Activated CD8-positive, alpha-beta memory T cell treated with anti-CD3 and anti-CD28 coated beads for 4 hours (primary cell): ENCODE measurements around the gene SRPRB.

Experiments
- DNase-seq, 2 donors: peaks; one replicate each; pipeline ENCODE4 v3.0.0-alpha.2; 2020; ENCODE audit warnings: low read depth in 2 of 2

SRPRB gene

DNA sequence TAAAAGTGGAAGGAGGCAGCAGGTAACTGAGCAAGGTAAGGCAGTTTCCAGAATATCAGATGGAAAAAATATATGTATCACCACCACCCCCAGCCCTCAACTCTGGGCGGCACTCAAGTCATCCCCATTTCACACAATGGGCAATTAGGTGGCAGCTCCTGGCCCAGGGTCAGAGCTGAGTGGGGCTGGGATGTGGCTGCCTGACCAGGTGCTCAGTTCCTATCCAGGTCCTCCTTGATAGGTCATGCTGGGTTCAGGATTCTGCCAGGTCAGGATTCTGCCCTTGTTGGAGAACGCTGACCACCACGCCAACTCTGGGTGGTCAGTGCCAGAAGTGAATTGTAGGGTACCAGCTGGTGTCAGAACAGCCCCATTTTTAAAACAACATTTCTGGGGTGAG is 60.5 kb downstream of the SRPRB start:
- DNase-seq = no peak

DNA sequence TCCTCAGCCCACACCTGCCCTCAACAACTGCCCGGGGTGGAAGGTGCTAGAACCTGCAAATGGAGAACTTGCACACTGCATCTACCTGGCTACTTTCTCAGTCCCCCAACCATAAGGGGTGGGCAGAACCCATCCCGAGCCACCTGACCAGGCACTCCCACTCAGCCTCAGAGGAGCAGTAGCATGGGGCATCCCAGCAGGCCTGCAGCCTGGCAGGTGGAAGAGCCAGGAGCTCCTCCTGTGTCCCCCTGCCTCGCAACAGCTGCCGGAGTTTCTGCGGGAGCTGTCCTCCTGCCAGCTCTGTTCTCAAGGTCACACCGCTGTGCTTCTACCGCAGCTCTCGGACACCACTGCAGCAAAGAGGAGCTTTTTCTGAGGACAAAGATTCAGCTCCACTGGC is 62.6 kb downstream of the SRPRB start:
- no peak for DNase-seq

DNA sequence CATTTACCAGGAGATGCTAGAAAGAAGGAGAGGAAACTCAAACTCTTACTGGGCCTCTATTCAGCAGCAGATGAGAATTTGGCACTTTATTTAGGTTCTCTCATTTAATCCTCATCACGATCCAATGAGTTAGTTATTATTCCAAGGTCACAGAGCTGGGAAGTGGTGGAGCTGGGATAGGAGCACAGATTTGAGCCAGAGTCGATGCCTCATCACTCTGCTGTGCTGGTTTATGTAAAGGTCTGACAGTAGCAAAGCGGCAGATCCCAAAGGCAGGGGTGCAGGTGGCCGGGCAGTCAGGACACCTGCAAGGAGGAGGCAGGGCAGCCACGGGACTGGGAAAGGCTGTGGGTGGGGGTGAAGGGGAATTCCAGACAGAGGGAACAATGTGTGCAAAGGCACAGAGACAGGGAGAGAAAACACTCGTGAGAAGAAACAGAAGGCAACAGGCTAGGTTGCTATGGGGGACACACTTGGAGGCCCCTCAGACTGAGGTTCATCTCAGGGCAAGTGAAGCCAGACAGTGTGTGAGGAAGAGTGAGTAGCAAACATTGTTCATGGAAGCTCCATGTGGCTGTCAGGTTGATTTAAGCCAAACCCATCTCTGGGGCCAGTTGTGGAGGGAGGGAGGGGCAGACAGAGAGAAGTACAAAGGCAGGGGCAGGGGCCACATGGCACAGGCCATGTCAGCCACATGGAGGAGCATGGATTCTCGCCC is 63.3 kb downstream of the SRPRB start:
- no peak for DNase-seq

DNA sequence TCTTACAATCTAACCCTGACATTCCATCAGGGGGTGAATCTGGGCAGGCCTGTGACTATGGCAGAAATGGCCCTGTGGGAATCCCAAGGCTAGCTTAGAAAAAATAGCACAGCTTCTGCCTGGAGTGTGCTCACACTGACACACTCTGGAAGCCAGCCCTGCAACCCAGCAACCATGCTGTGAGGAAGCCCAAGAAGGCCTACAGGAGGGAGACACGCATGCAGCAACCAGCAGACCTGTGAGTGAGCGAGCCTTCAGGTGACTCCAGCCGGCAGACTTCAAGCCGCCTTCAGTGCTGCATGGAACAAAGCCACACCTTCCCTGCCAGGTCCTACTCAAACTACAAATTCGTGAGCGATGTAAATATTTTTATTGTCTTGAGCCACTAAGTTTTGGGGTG is 64.0 kb downstream of the SRPRB start:
- no peak for DNase-seq

DNA sequence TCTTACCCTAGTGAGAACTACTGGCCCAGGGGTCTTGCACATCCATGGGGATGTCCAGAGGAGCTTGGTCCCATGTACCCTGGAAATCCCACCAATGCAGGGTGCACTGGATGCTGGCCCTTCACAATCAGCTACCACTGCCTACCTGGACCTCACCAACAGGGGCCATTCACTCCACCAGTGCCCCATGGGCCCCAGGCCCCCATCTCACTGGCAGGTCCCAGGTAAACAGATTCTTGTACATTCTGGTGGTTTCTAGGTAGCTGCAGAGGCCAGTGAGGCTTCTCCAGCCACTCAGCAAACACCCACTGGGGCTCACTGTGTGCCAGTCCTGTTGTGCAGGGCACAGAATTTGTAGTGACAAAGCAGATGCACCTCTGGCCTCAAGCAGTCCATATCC is 65.2 kb downstream of the SRPRB start:
- no peak for DNase-seq
